ENCODE results near the gene EXD3.

DNA sequence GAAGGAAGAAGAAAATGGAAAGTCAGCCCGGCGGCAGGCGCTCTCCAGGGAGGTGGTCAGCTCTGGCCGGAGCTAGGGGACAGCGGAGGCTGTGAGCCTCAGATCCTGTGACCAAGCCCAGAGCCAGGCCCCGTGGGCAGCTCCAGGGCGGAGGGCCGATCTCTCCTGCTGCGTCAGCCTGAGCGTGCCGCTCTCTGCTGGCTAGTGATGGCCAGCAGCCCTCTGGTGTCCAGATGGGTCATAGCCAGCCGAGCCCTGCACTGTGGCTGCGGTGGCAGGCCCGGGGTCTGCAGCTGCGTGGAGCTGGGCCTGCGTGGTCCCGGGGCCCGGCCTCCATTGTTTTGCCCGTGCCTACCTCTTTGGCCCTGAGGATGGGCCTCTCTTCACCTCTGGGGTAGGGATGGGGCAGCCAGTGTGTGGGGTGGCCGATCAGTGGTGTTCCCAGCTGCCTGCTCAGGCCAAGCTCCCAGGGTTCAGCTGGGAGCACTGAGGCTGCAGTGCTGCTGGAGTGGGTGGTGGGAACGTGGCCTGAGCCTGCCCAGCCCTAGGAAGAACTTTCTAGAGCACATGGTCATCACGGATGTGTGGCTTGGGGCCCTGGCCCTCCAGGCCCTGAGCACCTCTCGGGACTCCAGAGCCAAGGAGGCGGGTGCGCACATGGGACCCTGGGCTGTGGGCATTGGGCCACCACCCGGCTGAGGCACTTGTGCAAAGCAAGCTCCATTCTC, 103.8 kb downstream of the EXD3 start:
- TF ChIP-seq POLR2A (IDR thresholded peaks at IDR 0.05; ENCODE audit: low read length), result no peak
- no peak for TF ChIP-seq GATA1 (IDR thresholded peaks at IDR 0.05; ENCODE audit: low read depth, low read length)
